Measurements from ENCODE around the gene FAM237B. TPM values are rescaled to one million over a fixed set of nuclear protein-coding genes. Genes with fewer than 3 reads are reported as not detected.

Gene FAM237B
- total and polyA plus RNA-seq, 8 donors: not detected

DNA sequence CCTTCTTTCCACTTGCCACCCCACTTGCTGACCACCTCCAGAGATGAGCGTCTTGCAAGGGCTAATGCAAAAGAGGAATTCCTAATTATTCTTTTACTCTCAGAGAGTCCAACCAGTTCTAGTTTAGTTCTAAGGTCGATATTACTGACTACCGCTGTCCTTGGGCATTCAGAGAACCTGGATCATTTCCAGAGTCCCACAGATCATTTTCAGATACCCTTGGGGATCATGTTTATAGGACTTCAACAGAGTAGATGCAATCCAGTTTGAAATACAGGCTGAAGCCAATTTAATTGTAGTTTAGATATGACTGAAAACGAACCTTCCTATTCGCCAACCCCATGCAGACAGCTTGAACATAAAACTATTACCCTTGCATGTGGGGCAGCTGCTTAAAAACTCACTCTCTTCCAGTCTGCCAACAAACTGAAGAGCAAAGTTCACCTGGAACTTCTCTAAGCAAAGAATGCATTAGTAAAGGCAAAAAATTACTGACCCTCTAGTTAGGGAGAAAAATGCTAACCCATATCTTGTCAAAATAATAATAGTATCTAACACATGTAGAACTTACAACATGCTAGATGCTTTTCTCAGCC lies 53.7 kb downstream of the FAM237B start:
- no peaks in the 10 kb centered on the region for H3K27me3 ChIP-seq
- H3K36me3 ChIP-seq: no peaks in the 10 kb centered on the region
- DNase-seq: no peak
- TF ChIP-seq, protein P1, sequence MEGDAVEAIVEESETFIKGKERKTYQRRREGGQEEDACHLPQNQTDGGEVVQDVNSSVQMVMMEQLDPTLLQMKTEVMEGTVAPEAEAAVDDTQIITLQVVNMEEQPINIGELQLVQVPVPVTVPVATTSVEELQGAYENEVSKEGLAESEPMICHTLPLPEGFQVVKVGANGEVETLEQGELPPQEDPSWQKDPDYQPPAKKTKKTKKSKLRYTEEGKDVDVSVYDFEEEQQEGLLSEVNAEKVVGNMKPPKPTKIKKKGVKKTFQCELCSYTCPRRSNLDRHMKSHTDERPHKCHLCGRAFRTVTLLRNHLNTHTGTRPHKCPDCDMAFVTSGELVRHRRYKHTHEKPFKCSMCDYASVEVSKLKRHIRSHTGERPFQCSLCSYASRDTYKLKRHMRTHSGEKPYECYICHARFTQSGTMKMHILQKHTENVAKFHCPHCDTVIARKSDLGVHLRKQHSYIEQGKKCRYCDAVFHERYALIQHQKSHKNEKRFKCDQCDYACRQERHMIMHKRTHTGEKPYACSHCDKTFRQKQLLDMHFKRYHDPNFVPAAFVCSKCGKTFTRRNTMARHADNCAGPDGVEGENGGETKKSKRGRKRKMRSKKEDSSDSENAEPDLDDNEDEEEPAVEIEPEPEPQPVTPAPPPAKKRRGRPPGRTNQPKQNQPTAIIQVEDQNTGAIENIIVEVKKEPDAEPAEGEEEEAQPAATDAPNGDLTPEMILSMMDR (IDR thresholded peaks at IDR 0.05): no peak
- ATAC-seq: peak in 3 of 4 donors; percentile 41 to 65 (median 59)
- 15 to 17% methylated on average over 5 of the region's 5 CpGs for WGBS, 2 donors
- intact Hi-C loops (cut with DNase I): no loop called here
- H3K4me3 ChIP-seq: no peak overlapping the region
- H3K4me1 ChIP-seq: peaks cover 8 to 15% (median 9%) of the 10 kb centered on the region in 3 donors
- peak overlapping the region in 1 of 4 donors; percentile 13 for H3K27ac ChIP-seq
- H3K9me3 ChIP-seq: no peaks in the 10 kb centered on the region
- no peak for FAIRE-seq

DNA sequence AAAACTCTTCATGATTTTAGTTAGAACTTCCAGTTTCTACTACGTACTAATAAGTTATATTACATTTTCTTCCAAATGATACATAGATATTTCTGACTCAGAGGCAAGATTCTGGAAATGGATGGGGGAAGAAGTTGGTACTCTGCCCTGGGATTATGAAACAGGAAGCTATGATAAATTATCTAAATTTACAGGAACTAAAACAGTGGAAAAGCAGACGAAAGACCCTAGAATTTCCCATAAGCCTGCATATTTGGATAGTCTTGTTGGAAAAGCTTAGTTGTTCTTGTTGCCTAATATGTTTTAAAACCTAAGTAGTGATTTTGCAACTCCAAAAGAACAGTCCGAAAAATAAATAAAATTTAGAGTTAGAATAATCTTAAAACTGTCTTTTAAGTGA lies 54.3 kb downstream of the FAM237B start:
- DNase-seq (no peak), ATAC-seq (peak in 1 of 4 donors; percentile 63), FAIRE-seq (peak; percentile 5)
- Histone ChIP-seq H3K4me1 (peaks cover 8 to 16% (median 9%) of the 10 kb centered on the region in 3 donors), H3K27ac (peak overlapping the region in 1 of 4 donors; percentile 13), H3K27me3 (no peaks in the 10 kb centered on the region), H3K4me3 (no peak overlapping the region), H3K36me3 (no peaks in the 10 kb centered on the region), H3K9me3 (no peaks in the 10 kb centered on the region)
- intact Hi-C loops (cut with DNase I): no loop called here
- TF ChIP-seq, protein P1 (IDR thresholded peaks at IDR 0.05): no peak
- WGBS, 2 donors: 42 to 48% methylated on average over 3 of the region's 3 CpGs

Other genes starting within 250 kb of the FAM237B start
- 1 to 10 TPM; 1.4 to 8.3 (median 4.0) TPM for gene STEAP1, start 166.8 kb downstream of the FAM237B start, total RNA-seq
- 1 to 10 TPM; 1.1 to 2.3 TPM for gene STEAP1, start 166.8 kb downstream of the FAM237B start, polyA plus RNA-seq
- 10 to 100 TPM in 2 of 6 donors, 1 to 10 TPM in 4; 5.1 to 10.7 (median 8.0) TPM for gene STEAP2, start 109.6 kb downstream of the FAM237B start, total RNA-seq
- gene STEAP2, start 109.6 kb downstream of the FAM237B start, polyA plus RNA-seq: 1 to 10 TPM; 2.3 to 6.6 TPM
- 1 to 10 TPM; 2.6 to 5.8 (median 3.8) TPM for gene CFAP69, start 76.1 kb downstream of the FAM237B start, total RNA-seq
- 10 to 100 TPM in 1 of 2 donors, 1 to 10 TPM in 1; 4.4 to 12.8 TPM for gene CFAP69, start 76.1 kb downstream of the FAM237B start, polyA plus RNA-seq
- 10 to 100 TPM in 4 of 6 donors, 1 to 10 TPM in 2; 9.2 to 14.7 (median 12.1) TPM for gene GTPBP10, start 25.4 kb upstream of the FAM237B start, total RNA-seq
- gene GTPBP10, start 25.4 kb upstream of the FAM237B start, polyA plus RNA-seq: 10 to 100 TPM in 1 of 2 donors, 1 to 10 TPM in 1; 8.1 to 10.2 TPM
- 10 to 100 TPM; 11.8 to 33.3 (median 17.1) TPM for gene CLDN12, start 82.2 kb upstream of the FAM237B start, total RNA-seq
- 10 to 100 TPM; 10.5 to 14.2 TPM for gene CLDN12, start 82.2 kb upstream of the FAM237B start, polyA plus RNA-seq
- gene PTTG1IP2, start 148.3 kb upstream of the FAM237B start, total RNA-seq: not detected
- gene PTTG1IP2, start 148.3 kb upstream of the FAM237B start, polyA plus RNA-seq: not detected